H9 (cell line): ENCODE results near the gene RIT2. TPM values are rescaled to one million over a fixed set of nuclear protein-coding genes. Genes with fewer than 3 reads are reported as not detected.

ENCODE experiments used
- DNase-seq: peaks from one replicate; pipeline ENCODE4 v3.0.0-alpha.2; 2017
- H2AFZ ChIP-seq: one replicate; pipeline ENCODE4 v1.6.1; 2013; ENCODE audit warnings: mild to moderate bottlenecking, low read length, control low read depth, moderate library complexity
- H2AK5ac ChIP-seq: 2 replicates; pipeline ENCODE4 v1.6.1; 2013; ENCODE audit warnings: low read length, control low read depth, mixed read lengths; ENCODE audit not compliant: insufficient read length
- H2BK120ac ChIP-seq: one replicate; pipeline ENCODE4 v1.6.1; 2013; ENCODE audit warnings: low read depth, mild to moderate bottlenecking, low read length, control low read depth, inconsistent platforms; ENCODE audit not compliant: poor library complexity, severe bottlenecking
- H2BK12ac ChIP-seq: 2 replicates; pipeline ENCODE4 v1.6.1; 2013; ENCODE audit warnings: low read length, control low read depth, mixed read lengths, low read depth; ENCODE audit not compliant: insufficient read length
- H2BK15ac ChIP-seq: 2 replicates; pipeline ENCODE4 v1.6.1; 2013; ENCODE audit warnings: low read depth, low read length, control low read depth
- H2BK20ac ChIP-seq: one replicate; pipeline ENCODE4 v1.6.1; 2013; ENCODE audit warnings: low read depth, mild to moderate bottlenecking, low read length, control low read depth, inconsistent platforms; ENCODE audit not compliant: poor library complexity, severe bottlenecking
- H2BK5ac ChIP-seq: 2 replicates; pipeline ENCODE4 v1.6.1; 2013; ENCODE audit warnings: low read length, control low read depth, mixed read lengths; ENCODE audit not compliant: insufficient read length
- H3K14ac ChIP-seq: 2 replicates; pipeline ENCODE4 v1.6.1; 2013; ENCODE audit warnings: low read length, control low read depth; ENCODE audit not compliant: insufficient read depth
- H3K18ac ChIP-seq: 2 replicates; pipeline ENCODE4 v1.6.1; 2013; ENCODE audit warnings: low read depth, mild to moderate bottlenecking, mixed read lengths, low read length, control low read depth; ENCODE audit not compliant: insufficient read length
- H3K23ac ChIP-seq: 2 replicates; pipeline ENCODE4 v1.6.1; 2013; ENCODE audit warnings: low read length, control low read depth, mixed read lengths, low read depth; ENCODE audit not compliant: insufficient read length
- H3K23me2 ChIP-seq: 2 replicates; pipeline ENCODE4 v1.6.1; 2013; ENCODE audit warnings: low read depth, mild to moderate bottlenecking, mixed read lengths, low read length, control low read depth; ENCODE audit not compliant: insufficient read length, poor library complexity, severe bottlenecking
- H3K27ac ChIP-seq: 2 replicates; pipeline ENCODE4 v1.5.1; 2013; ENCODE audit warnings: low read length, control low read depth, mixed read lengths, low read depth; ENCODE audit not compliant: insufficient read length
- H3K27me3 ChIP-seq: 2 replicates; pipeline ENCODE4 v1.6.1; 2013; ENCODE audit warnings: low read length, control low read depth, inconsistent platforms; ENCODE audit not compliant: insufficient read depth
- H3K4ac ChIP-seq: 2 replicates; pipeline ENCODE4 v1.6.1; 2013; ENCODE audit warnings: low read depth, mild to moderate bottlenecking, control low read depth, inconsistent platforms, low read length, moderate library complexity
- H3K4me1 ChIP-seq: 2 replicates; pipeline ENCODE4 v1.6.1; 2013; ENCODE audit warnings: low read length, control low read depth, inconsistent platforms; ENCODE audit not compliant: insufficient read depth
- H3K4me2 ChIP-seq: 2 replicates; pipeline ENCODE4 v1.6.1; 2013; ENCODE audit warnings: low read length, control low read depth, mixed read lengths; ENCODE audit not compliant: insufficient read length, insufficient read depth
- H3K56ac ChIP-seq: 2 replicates; pipeline ENCODE4 v1.6.1; 2013; ENCODE audit warnings: low read depth, mild to moderate bottlenecking, mixed read lengths, low read length, control low read depth; ENCODE audit not compliant: insufficient read length
- H3K79me1 ChIP-seq: 2 replicates; pipeline ENCODE4 v1.6.1; 2013; ENCODE audit warnings: low read depth, mild to moderate bottlenecking, moderate library complexity, low read length, control low read depth, inconsistent platforms; ENCODE audit not compliant: insufficient read depth, poor library complexity, severe bottlenecking
- H3K79me2 ChIP-seq: 2 replicates; pipeline ENCODE4 v1.6.1; 2013; ENCODE audit warnings: low read length, control low read depth, inconsistent platforms; ENCODE audit not compliant: insufficient read depth
- H3K9ac ChIP-seq: 2 replicates; pipeline ENCODE4 v1.6.1; 2013; ENCODE audit warnings: low read length, control low read depth, mixed read lengths; ENCODE audit not compliant: insufficient read length; ENCODE audit errors: extremely low read depth
- H3K9me3 ChIP-seq: one replicate; pipeline ENCODE4 v1.6.1; 2013; ENCODE audit warnings: low read depth, low read length, inconsistent platforms; ENCODE audit not compliant: control insufficient read depth
- H3T11ph ChIP-seq: one replicate; pipeline ENCODE4 v1.6.1; 2013; ENCODE audit warnings: mild to moderate bottlenecking, low read length, control low read depth, inconsistent platforms
- H4K20me1 ChIP-seq: one replicate; pipeline ENCODE4 v1.6.1; 2013; ENCODE audit not compliant: control insufficient read depth, insufficient read length, insufficient read depth
- H4K5ac ChIP-seq: 2 replicates; pipeline ENCODE4 v1.6.1; 2013; ENCODE audit warnings: low read depth, mild to moderate bottlenecking, mixed read lengths, low read length, control low read depth; ENCODE audit not compliant: insufficient read length
- H4K8ac ChIP-seq: replicated peaks from 2 replicates; pipeline ENCODE4 v1.6.1; 2013; ENCODE audit warnings: low read length, control low read depth, mixed read lengths, low read depth; ENCODE audit not compliant: insufficient read length
- H4K91ac ChIP-seq: 2 replicates; pipeline ENCODE4 v1.6.1; 2013; ENCODE audit warnings: low read depth, mild to moderate bottlenecking, moderate library complexity, mixed read lengths, low read length, control low read depth; ENCODE audit not compliant: insufficient read length
- H3K27ac Mint-ChIP-seq, 3 experiments: 2 replicates in 2 of 3; 3 replicates in 1 of 3; pipeline ENCODE4 v1.8.0; 2020 to 2021; ENCODE audit warnings: mixed read lengths in 3 of 3, mild to moderate bottlenecking in 1 of 3, moderate library complexity in 1 of 3
- H3K27me3 Mint-ChIP-seq: 2 replicates; pipeline ENCODE4 v1.8.0; 2021; ENCODE audit warnings: low read depth, mild to moderate bottlenecking, moderate library complexity, mixed read lengths
- H3K36me3 Mint-ChIP-seq, 3 experiments: 2 replicates in 2 of 3; 3 replicates in 1 of 3; pipeline ENCODE4 v1.8.0; 2020 to 2021; ENCODE audit warnings: low read depth in 3 of 3, mixed read lengths in 3 of 3; ENCODE audit not compliant: insufficient read depth in 1 of 3
- H3K4me1 Mint-ChIP-seq, 2 experiments: 2 replicates each; pipeline ENCODE4 v1.8.0; 2020; ENCODE audit warnings: mixed read lengths in 2 of 2
- H3K4me3 Mint-ChIP-seq, 2 experiments: 2 replicates in 1 of 2; 3 replicates in 1 of 2; pipeline ENCODE4 v1.8.0; 2020 to 2021; ENCODE audit warnings: mild to moderate bottlenecking in 2 of 2, mixed read lengths in 2 of 2, moderate library complexity in 1 of 2
- H3K9me3 Mint-ChIP-seq, 2 experiments: 2 replicates in 1 of 2; 3 replicates in 1 of 2; pipeline ENCODE4 v1.8.0; 2020; ENCODE audit warnings: mild to moderate bottlenecking in 2 of 2, mixed read lengths in 2 of 2, moderate library complexity in 1 of 2
- WGBS: extraction: QIAGEN DNeasy Blood & Tissue Kit; methylation state at CpG from one replicate; pipeline ENCODE4 v1.1.7; 2013; ENCODE audit warnings: missing lambda C conversion rate, low lambda C conversion rate, mixed read lengths; ENCODE audit not compliant: insufficient read length; ENCODE audit errors: extremely low coverage; 5-methylcytosine and 5-hydroxymethylcytosine counted together
- total RNA-seq: library from RNA; stranded (reverse); gene quantifications from 2 replicates; pipeline ENCODE4 v1.2.1, GENCODE V29; 2021
- TF ChIP-seq, protein P1 (sequence below): fragments of 200-600 bp; sonication (generic); conservative IDR thresholded peaks from 3 replicates; pipeline ENCODE4 v1.8.0; 2021; ENCODE audit warnings: antibody characterized with exemption, mild to moderate bottlenecking

The RIT2 gene
- total RNA-seq, 1 experiment from 2014 or later = 1.2 TPM

DNA sequence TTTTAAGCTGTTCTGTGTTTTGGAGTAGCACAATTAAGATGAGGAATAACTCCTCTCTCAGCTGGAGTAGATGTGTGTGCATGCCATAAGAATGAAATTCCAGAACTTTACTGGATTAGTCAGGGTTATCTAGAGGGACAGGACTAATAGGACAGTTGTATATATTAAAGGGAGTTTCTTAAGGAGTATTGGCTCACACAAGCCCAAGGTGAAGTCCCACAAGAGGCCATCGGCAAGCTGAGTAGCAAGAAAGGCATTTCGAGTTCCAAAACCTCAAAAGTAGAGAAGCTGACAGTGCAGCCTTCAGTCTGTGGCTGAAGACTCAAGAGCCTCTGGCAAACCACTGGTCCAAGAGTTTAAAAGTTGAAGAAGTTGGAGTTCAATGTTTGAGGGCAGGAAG, 113.7 kb downstream of the RIT2 start:
- no CpG with 5 or more reads among the region's 2 CpGs for WGBS
- H3K27ac Mint-ChIP-seq = no peak overlapping the region

More for the DNA sequence above, 113.7 kb downstream of the RIT2 start:
- H3K23me2 ChIP-seq = no peaks in the 10 kb centered on the region
- H3K4me2 ChIP-seq = no peak overlapping the region
- peaks cover 5% of the 10 kb centered on the region; the same call in 1 of the 2 replicates for H3K4me1 ChIP-seq
- no peak overlapping the region for H3T11ph ChIP-seq
- H3K18ac ChIP-seq = no peak overlapping the region
- no peaks in the 10 kb centered on the region for H4K20me1 ChIP-seq
- H3K9ac ChIP-seq = no peak overlapping the region
- H3K27me3 ChIP-seq = no peaks in the 10 kb centered on the region
- peaks cover 0 to 3% of the 10 kb centered on the region in 2 experiments; a peak in 2 of 5 replicates for H3K9me3 Mint-ChIP-seq
- TF ChIP-seq, protein P1, sequence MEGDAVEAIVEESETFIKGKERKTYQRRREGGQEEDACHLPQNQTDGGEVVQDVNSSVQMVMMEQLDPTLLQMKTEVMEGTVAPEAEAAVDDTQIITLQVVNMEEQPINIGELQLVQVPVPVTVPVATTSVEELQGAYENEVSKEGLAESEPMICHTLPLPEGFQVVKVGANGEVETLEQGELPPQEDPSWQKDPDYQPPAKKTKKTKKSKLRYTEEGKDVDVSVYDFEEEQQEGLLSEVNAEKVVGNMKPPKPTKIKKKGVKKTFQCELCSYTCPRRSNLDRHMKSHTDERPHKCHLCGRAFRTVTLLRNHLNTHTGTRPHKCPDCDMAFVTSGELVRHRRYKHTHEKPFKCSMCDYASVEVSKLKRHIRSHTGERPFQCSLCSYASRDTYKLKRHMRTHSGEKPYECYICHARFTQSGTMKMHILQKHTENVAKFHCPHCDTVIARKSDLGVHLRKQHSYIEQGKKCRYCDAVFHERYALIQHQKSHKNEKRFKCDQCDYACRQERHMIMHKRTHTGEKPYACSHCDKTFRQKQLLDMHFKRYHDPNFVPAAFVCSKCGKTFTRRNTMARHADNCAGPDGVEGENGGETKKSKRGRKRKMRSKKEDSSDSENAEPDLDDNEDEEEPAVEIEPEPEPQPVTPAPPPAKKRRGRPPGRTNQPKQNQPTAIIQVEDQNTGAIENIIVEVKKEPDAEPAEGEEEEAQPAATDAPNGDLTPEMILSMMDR = no peak
- H3K27ac ChIP-seq = no peak overlapping the region
- no peak overlapping the region for H2AFZ ChIP-seq
- no peak overlapping the region for H4K5ac ChIP-seq
- no peaks in the 10 kb centered on the region for H3K79me2 ChIP-seq
- peaks cover 20 to 30% of the 10 kb centered on the region in 2 experiments for H3K4me1 Mint-ChIP-seq
- no peaks in the 10 kb centered on the region for H3K9me3 ChIP-seq
- no peak overlapping the region for H3K23ac ChIP-seq
- no peak for DNase-seq
- no peak overlapping the region for H2AK5ac ChIP-seq
- no peaks in the 10 kb centered on the region for H3K79me1 ChIP-seq
- H2BK120ac ChIP-seq = no peak overlapping the region
- no peak overlapping the region for H2BK5ac ChIP-seq
- H3K36me3 Mint-ChIP-seq = peaks cover 0 to 6% (median 6%) of the 10 kb centered on the region in 3 experiments; a peak in 2 of 7 replicates
- no peak overlapping the region for H4K91ac ChIP-seq
- H2BK20ac ChIP-seq = no peak overlapping the region
- H3K27me3 Mint-ChIP-seq = no peaks in the 10 kb centered on the region
- no peak overlapping the region for H3K56ac ChIP-seq
- H3K4me3 Mint-ChIP-seq = no peak overlapping the region
- H2BK12ac ChIP-seq = no peak overlapping the region
- no peak overlapping the region for H3K14ac ChIP-seq
- no peak overlapping the region for H2BK15ac ChIP-seq
- no peak overlapping the region for H3K4ac ChIP-seq
- no peak overlapping the region for H4K8ac ChIP-seq
